ENCODE data around the gene CHSY3. TPM values are rescaled to one million over a fixed set of nuclear protein-coding genes. Genes with fewer than 3 reads are reported as not detected.
A peak's percentile ranks its signal among the peaks of the same experiment; 100 is the strongest.

The CHSY3 gene
- total RNA-seq, 2 donors from 2014 or later = 24.3 to 28.3 TPM

- DNase-seq (ENCODE audit: low spot score) = no peak
- TF ChIP-seq CTCF (IDR thresholded peaks at IDR 0.05) = peak; percentile 59
- H3K27ac ChIP-seq = no peak overlapping the region
- H3K4me3 ChIP-seq = no peak overlapping the region
- H3K27me3 ChIP-seq (replicated peaks; ENCODE audit: insufficient read depth) = no peaks in the 10 kb centered on the region
- H3K36me3 ChIP-seq = no peaks in the 10 kb centered on the region
- ATAC-seq (ENCODE audit: insufficient number of reproducible peaks, low FRiP score, low read depth) = no peak
- no peaks in the 10 kb centered on the region for H3K9me3 ChIP-seq
- H3K4me1 ChIP-seq (ENCODE audit: control insufficient read depth in 1 of 2, low read depth in 2 of 2) = peaks cover 0 to 6% of the 10 kb centered on the region in 2 donors
Observed at GRCh38 chr5:130109152-130109551, 204.9 kb downstream of the CHSY3 start.

GRCh38 chr5:130110328-130110727, 206.1 kb downstream of the CHSY3 start:
- Histone ChIP-seq H3K4me3 (no peak overlapping the region), H3K27me3 (replicated peaks; ENCODE audit: insufficient read depth) (no peaks in the 10 kb centered on the region), H3K9me3 (no peaks in the 10 kb centered on the region), H3K36me3 (no peaks in the 10 kb centered on the region), H3K4me1 (ENCODE audit: control insufficient read depth in 1 of 2, low read depth in 2 of 2) (peaks cover 0 to 6% of the 10 kb centered on the region in 2 donors), H3K27ac (no peak overlapping the region)
- no peak for ATAC-seq (ENCODE audit: insufficient number of reproducible peaks, low FRiP score, low read depth)
- no peak for DNase-seq (ENCODE audit: low spot score)
- TF ChIP-seq CTCF (IDR thresholded peaks at IDR 0.05) = no peak

- Histone ChIP-seq H3K27ac (no peak overlapping the region), H3K4me3 (no peak overlapping the region), H3K27me3 (replicated peaks; ENCODE audit: insufficient read depth) (no peaks in the 10 kb centered on the region), H3K9me3 (no peaks in the 10 kb centered on the region), H3K36me3 (no peaks in the 10 kb centered on the region), H3K4me1 (ENCODE audit: control insufficient read depth in 1 of 2, low read depth in 2 of 2) (peaks cover 0 to 18% of the 10 kb centered on the region in 2 donors)
- no peak for DNase-seq (ENCODE audit: low spot score)
- no peak for TF ChIP-seq CTCF (IDR thresholded peaks at IDR 0.05)
- no peak for ATAC-seq (ENCODE audit: insufficient number of reproducible peaks, low FRiP score, low read depth)
Observed at GRCh38 chr5:130111746-130112145, 207.5 kb downstream of the CHSY3 start.

GRCh38 chr5:130112246-130112645, 208.0 kb downstream of the CHSY3 start:
- ATAC-seq (ENCODE audit: insufficient number of reproducible peaks, low FRiP score, low read depth) = no peak
- DNase-seq (ENCODE audit: low spot score) = no peak
- Histone ChIP-seq H3K27me3 (replicated peaks; ENCODE audit: insufficient read depth) (no peaks in the 10 kb centered on the region), H3K27ac (no peak overlapping the region), H3K36me3 (no peaks in the 10 kb centered on the region), H3K4me3 (no peak overlapping the region), H3K4me1 (ENCODE audit: control insufficient read depth in 1 of 2, low read depth in 2 of 2) (peaks cover 0 to 21% of the 10 kb centered on the region in 2 donors), H3K9me3 (no peaks in the 10 kb centered on the region)
- no peak for TF ChIP-seq CTCF (IDR thresholded peaks at IDR 0.05)

GRCh38 chr5:130115686-130116085, 211.4 kb downstream of the CHSY3 start:
- Histone ChIP-seq H3K27me3 (replicated peaks; ENCODE audit: insufficient read depth) (no peaks in the 10 kb centered on the region), H3K4me1 (ENCODE audit: control insufficient read depth in 1 of 2, low read depth in 2 of 2) (peaks cover 0 to 29% of the 10 kb centered on the region in 2 donors), H3K4me3 (no peak overlapping the region), H3K9me3 (no peaks in the 10 kb centered on the region), H3K27ac (no peak overlapping the region), H3K36me3 (no peaks in the 10 kb centered on the region)
- no peak for TF ChIP-seq CTCF (IDR thresholded peaks at IDR 0.05)
- DNase-seq (ENCODE audit: low spot score) (no peak), ATAC-seq (ENCODE audit: insufficient number of reproducible peaks, low FRiP score, low read depth) (no peak)

All from thoracic aorta (tissue), 2 donors.